Fibroblast of peridontal ligament (primary cell): ENCODE measurements around the gene EXD3.
"Not testable (repeated sequence)": the region's sequence is repeated elsewhere in the genome, so short reads cannot be mapped to it uniquely, and the experiment has no call there.

ENCODE experiments used
- DNase-seq: peaks from one replicate; pipeline ENCODE4 v3.0.0-alpha.2; 2010; ENCODE audit errors: extremely low read depth

The EXD3 gene

DNA sequence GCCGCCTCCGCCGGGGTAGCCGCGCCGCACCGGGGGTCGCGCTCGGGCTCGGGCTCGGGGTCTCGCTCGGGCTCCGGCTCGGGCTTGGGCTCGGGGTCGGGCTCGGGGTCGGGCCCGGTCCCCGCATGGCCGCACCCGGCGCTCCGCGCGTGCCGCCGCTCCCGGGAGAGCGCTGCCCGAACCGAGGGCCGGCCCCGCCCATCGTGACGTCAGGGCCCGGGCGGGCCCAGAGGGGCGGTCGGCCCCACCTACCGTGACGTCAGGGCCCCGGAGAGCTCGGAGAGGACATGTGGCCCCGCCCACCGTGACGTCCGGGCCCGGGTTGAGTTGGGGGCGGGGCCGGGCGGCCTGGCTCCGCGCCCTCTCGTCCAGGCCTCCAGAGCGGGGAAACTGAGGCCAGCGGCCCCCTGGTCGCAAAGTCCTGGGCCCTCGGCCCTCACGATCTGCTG lies 36.2 kb upstream of the EXD3 start, which contains the start of gene NSMF:
NSMF (minus strand) TSS at position 183 of the 449 bp plus-strand sequence. CDS start 232 bp downstream, outside the sequence.
- peak; percentile 82 for DNase-seq

DNA sequence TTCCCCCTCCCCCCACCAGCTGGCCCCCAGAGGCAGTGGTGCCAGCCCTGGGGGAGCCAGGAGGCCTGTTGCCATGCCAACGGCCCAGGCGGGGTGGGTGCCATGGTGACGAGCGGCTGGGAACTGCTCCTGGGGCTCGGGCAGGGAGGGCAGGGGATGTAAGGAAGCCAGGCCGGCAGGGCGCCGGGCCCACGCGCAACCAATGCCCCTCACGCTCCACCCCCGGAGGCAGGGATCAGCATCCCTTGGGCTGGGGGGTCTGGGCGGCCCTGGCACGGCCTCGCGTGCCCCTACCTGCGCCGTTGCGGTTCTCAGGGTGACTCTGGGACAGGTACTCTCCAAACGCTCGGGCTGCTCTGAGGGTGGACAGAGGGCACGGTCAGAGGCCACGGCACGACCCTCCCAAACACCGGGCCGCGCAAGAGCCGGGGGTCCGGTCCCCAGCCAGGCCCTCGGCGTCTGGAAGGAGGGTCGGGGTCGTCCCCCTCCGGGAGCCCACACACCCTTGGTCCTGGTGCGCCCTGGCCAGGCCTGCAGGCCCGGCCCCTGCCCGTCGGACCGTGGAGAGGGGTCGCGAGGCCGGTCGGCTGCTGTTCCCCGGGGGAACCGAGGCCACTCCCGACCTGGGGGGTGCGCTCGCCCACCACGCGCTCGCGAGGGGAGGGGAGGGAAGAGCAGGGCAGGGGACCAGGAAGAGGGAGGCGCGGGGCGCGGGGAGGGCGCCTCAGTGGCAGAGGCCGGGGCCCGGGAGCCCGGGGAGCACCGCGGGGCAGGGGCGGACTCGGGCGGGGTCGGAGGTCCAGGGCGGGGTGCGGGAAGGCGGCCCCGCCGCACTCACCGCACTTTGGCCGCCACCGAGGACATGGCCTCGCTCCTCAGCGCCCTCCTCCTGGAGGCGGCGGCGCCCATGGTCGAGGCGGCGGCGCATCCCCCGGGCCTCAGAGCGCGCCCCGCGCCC lies 35.5 kb upstream of the EXD3 start:
- no peak for DNase-seq

DNA sequence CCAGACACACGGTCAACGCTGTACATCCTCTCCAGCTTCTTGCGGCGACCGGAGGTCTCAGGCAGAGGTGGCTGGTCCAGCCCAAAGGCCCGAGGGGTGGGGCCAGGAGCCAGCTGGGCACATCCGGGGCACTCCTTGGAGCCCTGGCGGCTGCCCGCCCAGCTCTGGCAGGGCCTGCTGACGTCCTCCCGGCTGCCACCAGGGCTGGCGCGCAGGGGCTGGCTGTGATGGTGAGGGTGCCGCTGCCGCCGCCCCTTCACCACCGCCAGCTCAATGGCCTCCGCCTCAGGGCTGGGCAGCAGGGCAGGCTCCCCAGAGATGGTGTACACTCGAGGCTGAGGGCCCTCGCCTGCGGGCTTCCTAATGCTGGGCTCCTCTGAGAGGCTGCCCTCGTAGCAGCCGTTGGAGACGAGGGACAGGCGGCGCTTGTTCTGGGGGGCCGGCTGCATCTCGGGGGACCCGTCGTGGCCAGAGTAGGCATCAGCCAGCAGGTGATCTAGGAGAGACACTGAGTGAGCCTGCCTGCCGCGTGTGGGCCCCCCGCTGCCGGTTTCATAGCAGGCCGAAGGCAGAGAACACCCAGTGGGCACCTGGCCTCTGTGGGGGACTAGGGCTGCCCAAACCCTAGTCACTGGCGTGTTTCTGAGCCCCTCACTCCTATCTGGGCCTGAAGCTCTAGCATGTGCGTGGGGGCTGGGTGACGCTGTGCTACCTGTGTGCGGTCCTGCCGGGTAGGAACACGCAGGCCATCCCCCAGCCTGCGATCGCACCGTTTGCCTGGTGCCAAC lies 34.6 kb upstream of the EXD3 start:
- no peak for DNase-seq

DNA sequence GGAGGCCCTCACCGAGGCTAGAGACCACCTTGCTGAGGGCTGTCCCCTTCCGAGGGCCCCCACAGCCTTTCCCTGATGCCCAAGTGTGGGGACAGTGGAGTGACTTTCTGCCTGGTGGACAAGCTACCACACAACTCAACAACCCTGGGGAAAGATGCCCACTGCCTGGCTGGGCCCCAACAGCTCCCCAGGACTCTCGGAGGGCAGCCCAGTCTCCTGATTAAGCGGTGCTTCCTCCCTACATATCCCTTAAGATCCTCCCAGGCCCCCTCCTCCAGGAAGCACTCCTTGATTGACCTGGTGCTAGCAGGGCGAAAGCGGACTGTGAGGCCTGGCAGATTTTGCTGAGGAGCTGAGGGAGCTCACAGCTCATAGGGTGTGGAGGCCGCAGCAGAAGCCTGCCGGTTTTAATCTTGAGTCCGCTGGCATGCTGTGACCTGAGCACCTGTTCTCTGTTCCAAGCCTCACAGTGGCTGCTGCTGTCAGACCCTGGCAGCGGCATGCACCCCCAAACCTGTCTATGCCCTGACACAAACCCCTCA lies 34.0 kb upstream of the EXD3 start:
- no peak for DNase-seq

DNA sequence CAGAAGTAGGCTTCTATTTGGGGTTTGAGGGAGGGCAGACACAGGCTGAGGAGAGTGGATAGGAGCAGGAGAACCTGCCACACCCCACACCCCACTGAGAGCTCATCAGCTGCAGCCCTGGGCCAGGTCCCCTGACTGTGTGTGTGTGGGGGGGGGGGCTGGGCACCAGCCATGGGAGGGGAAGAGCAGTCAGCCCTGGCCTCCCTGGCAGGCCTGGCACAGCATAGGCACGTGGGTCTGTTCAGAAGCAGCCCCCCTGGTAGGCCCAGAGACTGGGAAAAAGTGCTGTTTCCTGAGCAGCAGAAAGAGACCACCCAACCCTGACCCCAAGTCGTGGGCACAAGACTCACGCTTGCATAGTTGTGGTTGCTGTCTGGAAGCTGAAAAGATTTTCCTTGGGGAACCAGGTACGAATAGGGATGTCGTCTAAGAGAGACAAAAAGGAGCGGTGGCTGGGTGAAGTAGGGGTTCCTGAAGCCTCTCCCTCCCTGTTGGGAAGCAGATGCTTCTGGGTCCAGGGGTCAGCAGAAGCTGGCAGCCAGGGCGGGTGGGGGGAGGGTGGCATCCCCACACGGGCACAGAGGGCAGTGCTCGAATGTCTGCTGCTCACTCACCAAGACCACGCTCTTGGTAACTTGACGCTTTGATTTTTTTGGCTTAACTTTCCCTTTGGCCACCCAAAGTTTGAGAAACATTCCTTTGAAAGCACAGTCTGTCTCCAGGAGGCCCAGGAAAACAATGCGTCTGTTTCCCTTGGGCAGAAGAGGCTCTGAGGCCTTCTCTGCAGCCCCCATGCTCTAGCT lies 33.3 kb upstream of the EXD3 start:
- peak; percentile 69 for DNase-seq

DNA sequence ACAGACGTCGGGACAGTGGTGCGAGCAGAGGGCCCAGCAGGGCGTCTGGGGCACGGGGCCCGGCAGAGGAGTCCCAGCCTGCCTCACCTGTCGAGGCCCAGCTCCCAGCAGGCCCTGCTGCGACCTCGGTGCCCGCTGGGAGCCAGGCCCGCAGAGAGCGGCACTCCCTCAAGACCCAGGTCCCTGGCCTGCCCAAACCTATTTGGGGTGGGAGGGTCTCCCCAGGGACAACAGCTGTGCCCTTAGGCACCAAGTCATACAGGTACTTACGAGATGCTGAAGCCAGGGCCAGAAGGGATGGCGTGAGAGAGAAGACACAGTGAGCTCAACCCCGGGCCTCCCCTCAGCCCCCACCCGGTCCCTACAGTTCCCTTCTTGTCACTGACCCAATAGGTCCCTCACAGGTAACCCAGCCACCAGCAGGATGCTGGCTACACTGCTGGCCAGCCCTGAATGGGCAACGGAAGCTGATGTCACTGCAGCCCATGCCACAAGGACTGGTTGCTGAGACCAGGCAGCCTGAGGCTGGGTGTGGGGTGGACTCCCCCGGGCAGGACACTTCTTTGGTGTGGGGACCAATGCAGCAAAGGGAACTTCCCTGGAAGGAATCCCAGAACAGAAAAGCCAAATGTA lies 32.5 kb upstream of the EXD3 start:
- DNase-seq = no peak

DNA sequence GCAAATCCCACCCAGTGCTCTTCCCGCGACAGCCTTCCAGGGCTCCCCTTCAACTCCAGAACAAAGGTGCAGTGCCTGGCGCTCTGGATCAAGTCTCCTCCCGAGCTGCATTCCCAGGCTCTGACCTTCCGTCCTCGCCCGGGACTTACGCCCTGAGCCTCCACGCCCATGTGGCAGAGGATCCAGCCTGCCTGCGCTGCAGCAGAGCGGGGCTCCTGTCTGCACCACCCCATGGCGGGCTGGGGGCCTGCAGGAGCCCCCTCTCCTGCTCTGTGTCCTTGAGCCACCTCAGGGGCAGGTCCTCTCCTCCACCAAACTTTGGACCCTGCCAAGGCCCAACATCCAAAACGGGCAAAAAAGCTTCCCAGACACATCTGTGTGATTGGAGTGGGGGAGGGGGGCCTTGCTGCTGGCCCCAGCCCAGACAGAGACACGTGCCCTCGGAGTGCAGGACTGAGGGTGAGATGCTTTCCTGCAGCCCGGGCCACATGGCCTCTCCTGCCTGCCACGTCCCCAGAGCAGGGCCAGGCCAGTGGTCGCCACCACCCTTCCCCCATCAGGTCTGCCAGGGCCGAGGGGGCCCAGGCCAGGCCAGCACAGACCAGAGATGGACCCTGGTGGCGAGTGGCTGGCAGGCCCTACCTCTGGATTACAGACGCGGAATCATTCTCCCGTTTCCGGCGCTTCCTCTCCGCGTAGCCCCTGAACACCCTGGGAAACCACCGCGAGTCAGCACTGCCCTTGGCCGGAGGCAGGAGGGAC lies 31.8 kb upstream of the EXD3 start:
- no peak for DNase-seq

DNA sequence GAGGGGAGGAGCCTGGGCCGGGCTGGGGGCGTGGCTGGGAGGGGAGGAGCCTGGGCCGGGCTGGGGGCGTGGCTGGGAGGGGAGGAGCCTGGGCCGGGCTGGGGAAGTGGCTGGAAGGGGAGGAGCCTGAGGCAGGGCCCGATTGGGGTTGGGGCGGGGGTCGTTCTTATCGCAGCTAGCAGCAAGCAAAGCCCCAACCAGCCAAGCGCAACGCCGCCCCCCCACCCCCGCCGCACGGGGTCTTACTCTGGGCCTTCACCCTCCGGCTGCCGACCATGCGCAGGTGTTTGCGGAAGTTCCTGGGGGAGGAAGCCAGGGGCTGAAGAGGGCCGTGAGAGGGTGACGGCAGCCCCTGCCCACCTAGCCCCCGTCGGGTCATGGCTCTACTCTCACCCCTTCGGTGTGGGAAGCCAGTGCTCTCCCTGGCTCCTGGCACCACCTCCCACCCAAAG lies 31.2 kb upstream of the EXD3 start:
- DNase-seq = no peak

DNA sequence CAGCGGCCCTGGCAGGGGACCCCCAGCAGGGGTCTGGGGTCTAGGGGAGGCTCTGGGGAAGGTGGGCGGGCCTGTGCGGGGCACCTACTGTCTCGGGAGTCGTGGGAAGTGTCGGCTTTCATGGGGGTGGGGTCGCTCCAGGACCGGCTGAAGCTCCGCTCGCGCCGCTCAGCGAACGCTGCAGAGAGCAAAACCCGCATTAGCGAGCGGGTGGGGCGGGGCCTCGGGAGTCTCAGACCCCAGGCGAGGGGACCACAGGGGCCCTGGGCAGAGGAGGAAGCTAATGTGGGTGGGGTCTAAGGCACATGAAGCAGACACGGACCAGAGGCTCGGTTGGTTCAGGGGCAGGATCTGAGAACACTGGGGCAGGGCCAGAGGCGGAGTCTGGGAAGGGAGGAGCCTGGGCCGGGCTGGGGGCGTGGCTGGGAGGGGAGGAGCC lies 30.7 kb upstream of the EXD3 start:
- DNase-seq = peak; percentile 37

DNA sequence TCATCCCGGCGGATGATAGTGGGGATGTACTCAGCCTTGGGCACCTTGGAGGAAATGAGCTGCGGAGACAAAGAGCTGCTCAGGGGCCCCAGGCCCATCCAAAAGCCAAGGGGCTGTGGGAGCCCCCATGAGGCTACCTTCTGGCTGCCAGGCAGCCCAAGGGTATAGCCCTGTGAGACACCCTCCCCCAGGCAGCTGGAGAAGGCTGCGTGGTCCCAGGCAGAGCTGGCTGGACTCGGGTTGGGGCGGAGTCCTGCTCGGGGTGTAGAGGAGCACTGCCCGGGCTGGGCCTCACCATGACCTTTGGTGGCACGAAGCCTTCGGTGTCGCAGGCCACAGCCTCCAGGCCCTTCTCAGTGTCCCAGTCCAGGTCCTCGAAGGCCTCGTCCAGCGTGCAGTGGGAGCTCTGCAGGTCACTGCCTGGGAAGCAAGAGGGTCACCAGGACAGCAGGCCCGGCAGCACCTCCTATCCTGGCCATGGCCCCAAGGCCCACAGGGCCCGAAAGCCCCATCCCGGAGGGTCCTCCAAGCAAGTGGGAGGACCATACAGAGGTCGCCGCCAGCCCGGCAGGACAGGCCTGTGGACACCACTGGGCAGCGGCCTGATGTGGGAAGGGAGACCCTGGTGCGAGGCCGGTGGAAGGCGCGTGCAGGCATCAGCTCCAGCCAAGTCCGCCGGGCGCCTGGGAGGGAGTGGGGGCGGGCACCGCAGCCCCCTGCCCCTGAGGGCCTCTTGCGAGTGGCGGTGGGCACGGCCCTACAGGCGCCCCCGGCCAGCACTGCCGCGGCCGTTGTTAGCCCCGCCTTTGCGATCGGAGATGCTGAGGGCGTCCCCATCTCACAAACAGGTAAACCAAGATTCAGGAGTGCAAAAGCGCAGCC lies 30.0 kb upstream of the EXD3 start:
- DNase-seq = no peak

DNA sequence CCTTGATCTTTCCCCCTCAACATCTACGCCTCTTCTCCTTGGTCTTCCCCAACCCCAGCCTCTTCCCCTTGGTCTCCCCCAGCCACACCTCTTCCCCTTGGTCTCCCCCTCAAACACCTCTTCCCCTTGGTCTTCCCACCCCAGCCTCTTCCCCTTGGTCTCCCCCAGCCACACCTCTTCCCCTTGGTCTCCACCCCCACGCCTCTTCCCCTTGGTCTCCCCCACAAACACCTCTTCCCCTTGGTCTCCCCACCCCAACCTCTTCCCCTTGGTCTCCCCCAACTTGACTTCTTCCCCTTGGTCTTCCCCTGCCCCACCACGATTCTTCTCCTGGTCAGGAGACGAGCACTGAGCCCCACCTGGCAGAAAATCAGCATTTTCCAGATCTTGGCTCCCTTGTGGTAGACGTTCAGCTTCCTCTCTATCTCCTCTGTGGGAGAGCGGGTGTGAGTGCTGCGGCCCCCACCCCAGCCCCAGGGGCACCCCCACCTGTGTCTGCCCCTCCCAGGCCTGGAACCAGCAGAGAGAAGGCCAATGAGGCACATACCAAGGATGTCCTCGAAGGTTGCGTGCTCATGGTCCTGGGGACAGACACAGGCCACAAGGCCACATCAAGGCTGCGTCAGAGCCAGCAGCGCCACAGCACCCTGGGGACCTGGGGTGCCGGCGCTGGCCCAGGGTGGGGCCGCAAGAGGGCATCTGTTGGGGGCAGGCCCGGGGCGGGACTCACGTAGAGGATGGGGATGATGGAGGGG lies 29.2 kb upstream of the EXD3 start:
- DNase-seq = no peak

DNA sequence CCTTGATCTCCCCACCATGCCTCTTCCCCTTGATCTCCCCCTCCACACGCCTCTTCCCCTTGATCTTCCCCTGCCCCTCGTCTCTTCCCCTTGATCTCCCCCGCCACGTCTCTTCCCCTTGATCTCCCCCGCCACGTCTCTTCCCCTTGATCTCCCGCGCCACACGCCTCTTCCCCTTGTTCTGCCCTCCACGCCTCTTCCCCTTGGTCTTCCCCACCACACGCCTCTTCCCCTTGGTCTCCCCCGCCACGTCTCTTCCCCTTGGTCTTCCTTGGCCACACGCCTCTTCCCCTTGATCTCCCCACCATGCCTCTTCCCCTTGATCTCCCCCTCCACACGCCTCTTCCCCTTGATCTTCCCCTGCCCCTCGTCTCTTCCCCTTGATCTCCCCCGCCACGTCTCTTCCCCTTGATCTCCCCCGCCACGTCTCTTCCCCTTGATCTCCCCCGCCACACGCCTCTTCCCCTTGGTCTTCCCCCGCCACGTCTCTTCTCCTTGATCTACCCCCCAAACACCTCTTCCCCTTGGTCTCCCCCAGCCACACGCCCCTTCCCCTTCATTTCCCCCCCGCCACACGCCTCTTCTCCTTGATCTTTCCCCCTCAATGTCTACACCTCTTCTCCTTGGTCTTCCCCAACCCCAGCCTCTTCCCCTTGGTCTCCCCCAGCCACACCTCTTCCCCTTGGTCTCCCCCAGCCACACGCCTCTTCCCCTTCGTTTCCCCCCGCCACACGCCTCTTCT lies 28.5 kb upstream of the EXD3 start:
- not testable (repeated sequence) for DNase-seq

DNA sequence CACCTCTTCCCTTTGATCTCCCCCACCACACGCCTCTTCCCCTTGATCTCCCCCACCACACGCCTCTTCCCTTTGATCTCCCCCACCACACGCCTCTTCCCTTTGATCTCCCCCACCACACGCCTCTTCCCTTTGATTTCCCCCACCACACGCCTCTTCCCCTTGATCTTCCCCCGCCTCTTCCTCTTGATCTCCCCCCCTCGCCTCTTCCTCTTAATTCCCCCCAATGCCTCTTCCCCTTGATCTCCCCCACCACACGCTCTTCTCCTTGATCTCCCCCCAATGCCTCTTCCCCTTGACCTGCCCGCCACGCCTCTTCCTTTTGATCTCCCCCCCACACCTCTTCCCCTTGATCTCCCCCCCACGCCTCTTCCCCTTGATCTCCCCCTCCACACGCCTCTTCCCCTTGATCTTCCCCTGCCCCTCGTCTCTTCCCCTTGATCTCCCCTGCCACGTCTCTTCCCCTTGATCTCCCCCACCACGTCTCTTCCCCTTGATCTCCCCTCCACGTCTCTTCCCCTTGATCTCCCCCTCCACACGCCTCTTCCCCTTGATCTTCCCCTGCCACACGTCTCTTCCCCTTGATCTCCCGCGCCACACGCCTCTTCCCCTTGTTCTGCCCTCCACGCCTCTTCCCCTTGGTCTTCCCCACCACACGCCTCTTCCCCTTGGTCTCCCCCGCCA lies 27.7 kb upstream of the EXD3 start:
- not testable (repeated sequence) for DNase-seq

DNA sequence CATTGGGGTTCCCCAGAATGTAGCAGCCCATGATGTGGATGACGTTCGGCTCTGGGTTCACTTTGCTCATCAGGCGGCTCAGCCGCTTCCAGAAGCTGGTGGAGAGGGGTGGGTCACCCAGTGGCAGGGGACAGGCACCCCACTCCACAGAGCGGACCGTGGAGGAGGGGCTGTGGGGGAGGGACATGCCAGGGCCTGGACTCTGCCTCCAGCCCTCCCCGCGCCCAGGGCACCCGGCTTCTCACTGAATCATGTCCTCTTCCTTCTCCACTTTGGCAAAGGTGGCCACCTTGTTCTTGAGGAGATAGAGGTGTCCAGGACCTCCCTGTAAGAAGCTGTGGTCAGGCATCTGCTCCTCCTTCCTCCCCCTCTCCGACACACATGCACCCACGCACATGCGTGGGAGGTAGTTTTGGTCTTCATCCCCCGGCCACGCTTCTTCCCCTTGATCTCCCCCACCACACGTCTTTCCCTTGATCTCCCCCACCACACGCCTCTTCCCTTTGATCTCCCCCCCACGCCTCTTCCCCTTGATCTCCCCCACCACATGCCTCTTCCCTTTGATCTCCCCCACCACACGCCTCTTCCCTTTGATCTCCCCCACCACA lies 27.1 kb upstream of the EXD3 start:
- no peak for DNase-seq

DNA sequence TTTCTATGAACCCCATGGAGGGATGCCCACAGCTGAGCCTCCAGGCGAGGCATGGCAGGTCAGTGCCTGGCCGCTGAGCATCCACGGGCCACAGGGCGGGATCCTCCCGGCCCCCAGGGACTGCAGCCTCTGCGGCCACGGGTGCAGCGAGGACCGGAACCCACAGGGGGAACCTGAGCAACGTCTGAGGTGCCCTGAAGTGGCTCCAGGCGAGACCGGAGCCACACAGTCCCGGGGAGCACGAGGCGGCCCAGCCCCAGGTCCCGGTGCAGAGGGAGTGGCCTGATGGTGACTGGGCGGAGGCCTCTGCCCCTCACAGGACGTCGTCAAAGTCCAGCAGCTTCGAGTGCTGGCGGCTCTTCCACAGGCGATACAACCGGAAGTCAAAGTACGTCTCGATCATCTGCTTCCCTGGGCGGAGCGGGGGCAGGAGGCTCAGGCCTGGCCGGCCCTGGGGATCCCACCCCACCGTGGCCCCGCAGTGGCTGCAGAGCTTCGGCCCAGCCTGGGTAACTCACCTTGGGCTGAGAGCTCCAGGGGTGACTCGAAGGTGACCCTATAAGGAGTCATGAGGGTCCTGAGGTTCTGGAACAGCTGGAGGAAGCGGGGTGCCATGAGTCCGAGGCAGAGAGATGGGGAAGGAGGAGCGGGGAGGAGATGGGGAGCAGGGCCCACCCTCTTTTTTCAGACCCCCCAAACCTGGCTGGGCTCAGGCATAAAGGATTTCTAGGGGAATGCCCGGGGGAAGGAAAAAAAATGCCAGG lies 26.3 kb upstream of the EXD3 start:
- no peak for DNase-seq

DNA sequence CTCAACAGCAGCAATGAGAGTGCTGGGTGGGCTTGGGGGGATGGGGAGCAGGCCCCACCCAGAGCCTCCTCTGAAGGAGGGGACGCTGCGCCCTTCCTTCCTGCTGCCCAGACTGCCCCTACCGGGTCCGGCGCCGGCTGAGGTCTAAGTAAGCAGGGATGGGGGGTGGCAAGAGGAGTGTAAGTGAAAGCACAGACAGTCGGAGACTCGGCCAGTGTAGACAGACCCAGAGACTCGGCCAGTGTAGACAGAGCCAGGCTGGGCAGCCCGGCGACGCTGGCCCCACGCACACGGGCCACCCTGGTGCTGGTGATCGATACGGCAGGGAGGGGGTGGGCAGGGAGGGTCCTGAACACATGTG lies 25.6 kb upstream of the EXD3 start:
- DNase-seq = no peak
